Uterus (tissue), 4 donors: Measurements from ENCODE around the gene MED31. TPM values are rescaled to one million over a fixed set of nuclear protein-coding genes. Genes with fewer than 3 reads are reported as not detected.

Experiments
- DNase-seq, 2 donors: peaks; one replicate each; pipeline ENCODE4 v3.0.0-alpha.2; 2019 to 2020
- H3K27ac ChIP-seq, 2 donors: fragments of 200-600 bp; sonication (generic); 1 replicate in 1 of 2; 2 replicates in 1 of 2; pipeline ENCODE4 v1.5.1; 2016 to 2018
- H3K27me3 ChIP-seq, 2 donors: fragments of 200-600 bp; sonication (generic); one replicate each; pipeline ENCODE4 v1.5.1; 2018 to 2019; ENCODE audit warnings: control low read depth in 1 of 2
- H3K36me3 ChIP-seq, 2 donors: fragments of 200-600 bp; sonication (generic); one replicate each; pipeline ENCODE4 v1.5.1; 2019; ENCODE audit warnings: control low read depth in 1 of 2
- H3K4me1 ChIP-seq, 2 donors: fragments of 200-600 bp; sonication (generic); one replicate each; pipeline ENCODE4 v1.5.1; 2018 to 2019; ENCODE audit warnings: control low read depth in 1 of 2
- H3K4me3 ChIP-seq, 2 donors: fragments of 200-600 bp; sonication (generic); 1 replicate in 1 of 2; 2 replicates in 1 of 2; pipeline ENCODE4 v1.5.1; 2018 to 2019; ENCODE audit warnings: mild to moderate bottlenecking in 1 of 2
- H3K9me3 ChIP-seq, 2 donors: fragments of 200-600 bp; sonication (generic); one replicate each; pipeline ENCODE4 v1.5.1; 2019; ENCODE audit warnings: control low read depth in 1 of 2
- CTCF ChIP-seq, 4 experiments: fragments of 200-600 bp in 2 of 4; fragments of 450-650 bp in 2 of 4; sonication (generic) in 2 of 4; IDR thresholded peaks; one replicate each; pipeline ENCODE4 v1.5.1; 2016 to 2019; ENCODE audit warnings: antibody characterized with exemption in 4 of 4, mild to moderate bottlenecking in 2 of 4, moderate library complexity in 1 of 4
- POLR2A ChIP-seq, 2 donors: fragments of 450-650 bp; IDR thresholded peaks; one replicate each; pipeline ENCODE4 v1.6.1; 2016; ENCODE audit warnings: antibody characterized with exemption in 2 of 2, mild to moderate bottlenecking in 1 of 2, moderate library complexity in 1 of 2
- intact Hi-C: fragments of 100-400 bp; cut with DNase I; formaldehyde crosslinking; loops from one replicate; pipeline ENCODE4 v1.15.1; 2023; ENCODE audit warnings: low total_unique reads
- total RNA-seq, 4 donors: library from RNA; depleted of rRNA in 3 of 4; stranded (reverse); fragments of >200 nt in 3 of 4; gene quantifications; one replicate each; pipeline versions ENCODE4 v1.1.0 to v1.2.4, GENCODE V29; 2014 to 2023
- donor health status: DM: yes; HTN: yes; CAD: no.

The MED31 gene
- total RNA-seq, 4 donors from 2014 or later: 1.5 to 49.7 (median 15.7) TPM

- no peaks in the 10 kb centered on the region for H3K27me3 ChIP-seq
- no peaks in the 10 kb centered on the region for H3K9me3 ChIP-seq
- H3K27ac ChIP-seq: no peak overlapping the region
- intact Hi-C loops: no loop called here
- H3K4me3 ChIP-seq: no peak overlapping the region
- no peaks in the 10 kb centered on the region for H3K4me1 ChIP-seq
- TF ChIP-seq CTCF (IDR thresholded peaks at IDR 0.05) (no peak), POLR2A (IDR thresholded peaks at IDR 0.05) (no peak)
- no peak for DNase-seq
- H3K36me3 ChIP-seq: no peaks in the 10 kb centered on the region
Measured at GRCh38 chr17:6683081-6683684, 31.8 kb upstream of the MED31 start.

- TF ChIP-seq CTCF (IDR thresholded peaks at IDR 0.05): no peak
- no peak for TF ChIP-seq POLR2A (IDR thresholded peaks at IDR 0.05)
- H3K4me1 ChIP-seq: no peaks in the 10 kb centered on the region
- peaks cover 0 to 4% of the 10 kb centered on the region in 2 donors for H3K27me3 ChIP-seq
- H3K4me3 ChIP-seq: no peak overlapping the region
- no peaks in the 10 kb centered on the region for H3K36me3 ChIP-seq
- no peak overlapping the region for H3K27ac ChIP-seq
- no peak for DNase-seq
- intact Hi-C loops: no loop called here
- H3K9me3 ChIP-seq: no peaks in the 10 kb centered on the region
Measured at GRCh38 chr17:6682339-6682738, 30.9 kb upstream of the MED31 start.

- H3K27me3 ChIP-seq: peaks cover 0 to 4% of the 10 kb centered on the region in 2 donors
- H3K27ac ChIP-seq: no peak overlapping the region
- no peaks in the 10 kb centered on the region for H3K4me1 ChIP-seq
- TF ChIP-seq CTCF (IDR thresholded peaks at IDR 0.05) (no peak), POLR2A (IDR thresholded peaks at IDR 0.05) (no peak)
- DNase-seq: no peak
- no peaks in the 10 kb centered on the region for H3K9me3 ChIP-seq
- no peak overlapping the region for H3K4me3 ChIP-seq
- no peaks in the 10 kb centered on the region for H3K36me3 ChIP-seq
- intact Hi-C loops: no loop called here
Measured at GRCh38 chr17:6681671-6682070, 30.3 kb upstream of the MED31 start.

- no peaks in the 10 kb centered on the region for H3K4me1 ChIP-seq
- no peak for DNase-seq
- TF ChIP-seq CTCF (IDR thresholded peaks at IDR 0.05) (no peak), POLR2A (IDR thresholded peaks at IDR 0.05) (no peak)
- intact Hi-C loops: no loop called here
- H3K36me3 ChIP-seq: no peaks in the 10 kb centered on the region
- H3K27ac ChIP-seq: no peak overlapping the region
- no peak overlapping the region for H3K4me3 ChIP-seq
- no peaks in the 10 kb centered on the region for H3K9me3 ChIP-seq
- peaks cover 0 to 4% of the 10 kb centered on the region in 2 donors for H3K27me3 ChIP-seq
Measured at GRCh38 chr17:6681176-6681575, 29.8 kb upstream of the MED31 start.

- Histone ChIP-seq H3K9me3 (no peaks in the 10 kb centered on the region), H3K4me3 (no peak overlapping the region), H3K36me3 (no peaks in the 10 kb centered on the region), H3K4me1 (no peaks in the 10 kb centered on the region), H3K27ac (no peak overlapping the region), H3K27me3 (peaks cover 0 to 4% of the 10 kb centered on the region in 2 donors)
- TF ChIP-seq POLR2A (IDR thresholded peaks at IDR 0.05): no peak
- TF ChIP-seq CTCF (IDR thresholded peaks at IDR 0.05): no peak
- DNase-seq: no peak
- intact Hi-C loops: no loop called here
Measured at GRCh38 chr17:6679241-6679640, 27.8 kb upstream of the MED31 start.
